Adrenal gland (tissue), 12 donors: ENCODE data around the gene DBNDD1. TPM values are rescaled to one million over a fixed set of nuclear protein-coding genes. Genes with fewer than 3 reads are reported as not detected.
A peak's percentile ranks its signal among the peaks of the same experiment; 100 is the strongest.

ENCODE experiments used
- DNase-seq, 7 donors: peaks; one replicate each; pipeline ENCODE4 v3.0.0-alpha.2; 2019 to 2020
- H3K27ac ChIP-seq, 5 donors: fragments of 200-600 bp; sonication (generic) in 4 of 5; 1 replicate in 3 of 5; 2 replicates in 2 of 5; pipeline versions ENCODE4 v1.5.1 to v1.8.0; 2016 to 2020; ENCODE audit warnings: mild to moderate bottlenecking in 1 of 5
- H3K27me3 ChIP-seq: fragments of 200-600 bp; 2 replicates; pipeline ENCODE4 v1.8.0; 2021
- H3K36me3 ChIP-seq, 2 donors: fragments of 200-600 bp; replicated peaks in 1 of 2; 1 replicate in 1 of 2; 2 replicates in 1 of 2; pipeline versions ENCODE4 v1.5.1 to v1.8.0; 2018 to 2022
- H3K4me1 ChIP-seq, 2 donors: fragments of 200-600 bp; replicated peaks in 1 of 2; 1 replicate in 1 of 2; 2 replicates in 1 of 2; pipeline versions ENCODE4 v1.5.1 to v1.8.0; 2018 to 2021
- H3K4me3 ChIP-seq, 4 donors: fragments of 200-600 bp; sonication (generic) in 3 of 4; one replicate each; pipeline ENCODE4 v1.5.1; 2016 to 2018
- H3K9me3 ChIP-seq, 3 donors: fragments of 200-600 bp; sonication (generic) in 1 of 3; replicated peaks in 1 of 3; 1 replicate in 2 of 3; 2 replicates in 1 of 3; pipeline versions ENCODE4 v1.5.1 to v1.8.0; 2016 to 2021
- CTCF ChIP-seq, 6 experiments: fragments of 450-650 bp in 4 of 6; fragments of 200-600 bp in 2 of 6; sonication (generic) in 1 of 6; IDR thresholded peaks; 1 replicate in 5 of 6; 2 replicates in 1 of 6; pipeline versions ENCODE4 v1.5.1 to v1.8.0; 2016 to 2021; ENCODE audit warnings: antibody characterized with exemption in 6 of 6, mild to moderate bottlenecking in 2 of 6, moderate library complexity in 1 of 6
- POLR2A ChIP-seq, 2 donors: fragments of 450-650 bp; IDR thresholded peaks; one replicate each; pipeline ENCODE4 v1.6.1; 2017; ENCODE audit warnings: antibody characterized with exemption in 2 of 2, mild to moderate bottlenecking in 2 of 2, moderate library complexity in 1 of 2
- WGBS, 4 donors: extraction: QIAGEN DNeasy Blood & Tissue Kit in 2 of 4; methylation state at CpG; one replicate each; pipeline versions ENCODE4 v1.1.5 to v1.1.7; 2013 to 2017; 5-methylcytosine and 5-hydroxymethylcytosine counted together
- intact Hi-C, 2 donors: fragments of 100-400 bp; cut with DNase I; formaldehyde crosslinking; loops; one replicate each; pipeline versions ENCODE4 v1.14.1 to v1.15.0; 2022 to 2023
- polyA plus RNA-seq, 3 donors: library from polyadenylated mRNA; stranded (reverse); fragments of 200-250 nt in 2 of 3; fragments of 350-450 nt in 1 of 3; fragmentation: Illumina TruSeq in 1 of 3; extraction: RNeasy Lipid Tissue Mini Kit (QIAGEN cat#74804) in 1 of 3; gene quantifications; one replicate each; pipeline ENCODE4 v1.2.3, GENCODE V29; 2013 to 2014
- total RNA-seq, 9 donors: library from RNA; depleted of rRNA in 4 of 9; stranded (reverse); fragments of >200 nt in 4 of 9; fragments of 120-200 nt in 1 of 9; fragmentation: NEBNext Ultra II Directional in 1 of 9; extraction: Animal tissue kit (Norgen Biotek cat#: 25700) in 1 of 9; gene quantifications; one replicate each; pipeline versions ENCODE4 v1.1.0 to v1.2.4, GENCODE V29; 2013 to 2023
- donor health status: healthy with polysubstance abuse.
- donor health status: Bipolar disorder and iron deficiency.
- donor health status: DM: yes; HTN: yes; CAD: no.
- donor health status: DM: no; HTN: no; CAD: no.
- donor health status: DM: no; HTN: no; CAD: no.
- donor health status: DM: yes; HTN: yes; CAD: no.

DBNDD1 gene
- total and polyA plus RNA-seq, 12 donors: 1.4 to 24.2 (median 7.0) TPM

- no peak for TF ChIP-seq POLR2A (IDR thresholded peaks at IDR 0.05)
- no peak for TF ChIP-seq CTCF (IDR thresholded peaks at IDR 0.05)
- Histone ChIP-seq H3K4me3 (no peak overlapping the region), H3K4me1 (no peaks in the 10 kb centered on the region), H3K36me3 (peaks cover 0 to 11% of the 10 kb centered on the region in 2 donors), H3K27ac (no peak overlapping the region), H3K9me3 (no peaks in the 10 kb centered on the region), H3K27me3 (no peaks in the 10 kb centered on the region)
- intact Hi-C loops: no loop called here
- 92 to 97% (median 94%) methylated on average over 10 to 13 of the region's 13 CpGs for WGBS, 4 donors
- no peak for DNase-seq
Measured at GRCh38 chr16:89960966-89961365, 58.3 kb downstream of the DBNDD1 start.

GRCh38 chr16:89958596-89958995, 60.7 kb downstream of the DBNDD1 start:
- H3K27me3 ChIP-seq: no peaks in the 10 kb centered on the region
- no peak overlapping the region for H3K4me3 ChIP-seq
- H3K4me1 ChIP-seq: no peaks in the 10 kb centered on the region
- intact Hi-C loops: no loop called here
- no peak for DNase-seq
- H3K36me3 ChIP-seq: peaks cover 0 to 7% of the 10 kb centered on the region in 2 donors
- H3K9me3 ChIP-seq: no peaks in the 10 kb centered on the region
- WGBS, 4 donors: 93 to 96% (median 95%) methylated on average over 10 of the region's 10 CpGs
- TF ChIP-seq CTCF (IDR thresholded peaks at IDR 0.05): no peak
- no peak for TF ChIP-seq POLR2A (IDR thresholded peaks at IDR 0.05)
- no peak overlapping the region for H3K27ac ChIP-seq

GRCh38 chr16:89958068-89958467, 61.2 kb downstream of the DBNDD1 start:
- intact Hi-C loops: no loop called here
- WGBS, 4 donors: 90 to 100% (median 93%) methylated on average over 4 to 7 of the region's 7 CpGs

GRCh38 chr16:89957216-89957785, 62.0 kb downstream of the DBNDD1 start:
- WGBS, 4 donors: 83 to 95% (median 86%) methylated on average over 9 to 23 of the region's 23 CpGs
- peaks cover 0 to 7% of the 10 kb centered on the region in 2 donors for H3K36me3 ChIP-seq
- no peaks in the 10 kb centered on the region for H3K27me3 ChIP-seq
- H3K9me3 ChIP-seq: no peaks in the 10 kb centered on the region
- H3K4me3 ChIP-seq: no peak overlapping the region
- intact Hi-C loops: no loop called here
- H3K4me1 ChIP-seq: no peaks in the 10 kb centered on the region
- no peak for TF ChIP-seq POLR2A (IDR thresholded peaks at IDR 0.05)
- H3K27ac ChIP-seq: peak overlapping the region in 1 of 5 donors; percentile 71
- DNase-seq: no peak

More at GRCh38 chr16:89958068-89958467, 61.2 kb downstream of the DBNDD1 start:
- H3K27me3 ChIP-seq: no peaks in the 10 kb centered on the region
- H3K4me3 ChIP-seq: no peak overlapping the region
- H3K36me3 ChIP-seq: peaks cover 0 to 7% of the 10 kb centered on the region in 2 donors
- H3K27ac ChIP-seq: peak overlapping the region in 1 of 5 donors; percentile 71
- TF ChIP-seq CTCF (IDR thresholded peaks at IDR 0.05) (no peak), POLR2A (IDR thresholded peaks at IDR 0.05) (no peak)
- DNase-seq: peak in 6 of 7 donors; percentile 42 to 77 (median 52)
- H3K4me1 ChIP-seq: no peaks in the 10 kb centered on the region
- H3K9me3 ChIP-seq: no peaks in the 10 kb centered on the region
